HG03354 (cell line): Measurements from ENCODE around the gene ADGRB3.
"Not testable (repeated sequence)": the region's sequence is repeated elsewhere in the genome, so short reads cannot be mapped to it uniquely, and the experiment has no call there.

Source experiments
- ATAC-seq: cut with Tn5 transposase; IDR thresholded peaks from one replicate; pipeline ENCODE4 v1.9.1; 2021; ENCODE audit warnings: mild to moderate bottlenecking; ENCODE audit not compliant: unreplicated experiment, poor library complexity, severe bottlenecking

The ADGRB3 gene

DNA sequence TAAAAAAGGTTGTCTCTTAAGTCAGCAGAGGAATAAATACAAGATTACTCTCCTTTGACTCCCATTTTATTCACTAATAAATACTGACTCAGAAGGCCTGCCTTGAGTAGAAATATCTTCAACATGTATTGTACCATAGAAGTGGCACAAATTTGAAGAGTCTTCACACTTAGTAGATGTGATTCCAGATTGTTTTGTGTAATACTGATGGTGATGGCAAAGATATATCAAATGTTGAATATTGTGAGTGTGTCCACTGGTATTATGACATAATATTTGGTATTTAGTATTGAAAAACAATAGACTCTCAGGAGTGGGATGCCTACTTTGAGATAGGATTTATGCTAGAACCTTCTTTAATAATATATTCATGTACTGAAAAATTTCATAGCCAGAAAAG is 7.0 kb downstream of the ADGRB3 start:
- no peak for ATAC-seq

DNA sequence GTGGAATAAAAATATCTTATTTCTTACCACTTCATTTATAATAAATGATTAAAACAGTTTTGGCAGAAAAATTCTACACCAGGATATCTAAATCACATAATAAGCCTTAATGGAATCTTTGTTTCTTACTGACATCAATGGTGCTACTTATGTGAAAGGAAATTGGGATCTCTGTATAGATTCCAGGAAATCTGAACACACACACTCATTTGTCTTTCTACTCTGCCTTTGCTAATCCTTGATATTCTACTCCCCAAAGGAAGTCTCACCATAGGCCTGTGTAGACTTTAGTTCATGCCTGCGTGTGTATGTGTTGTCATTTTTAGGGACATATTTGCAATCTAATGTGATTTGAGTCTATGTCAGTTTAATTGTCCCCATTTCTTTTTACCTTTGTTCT is 7.9 kb downstream of the ADGRB3 start:
- no peak for ATAC-seq

DNA sequence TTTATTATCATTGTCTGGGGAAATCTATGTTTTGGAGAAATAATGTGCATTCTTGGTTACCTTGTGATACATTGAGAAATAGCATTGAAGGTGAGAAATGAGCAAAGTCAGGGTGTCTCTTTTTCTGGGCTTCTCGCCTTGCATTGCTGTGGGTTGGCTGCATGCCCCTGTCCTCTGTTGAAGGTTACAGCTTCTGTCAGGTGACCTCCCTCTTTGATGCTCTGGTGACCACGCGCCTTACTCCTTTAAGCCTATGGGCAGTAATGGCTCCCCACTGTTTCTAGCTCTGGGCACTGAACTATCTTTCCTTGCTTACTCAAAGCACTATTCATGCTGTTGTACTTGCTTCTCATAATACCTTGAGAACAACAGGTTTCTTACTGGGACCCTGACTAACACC is 14.6 kb downstream of the ADGRB3 start:
- ATAC-seq: no peak

DNA sequence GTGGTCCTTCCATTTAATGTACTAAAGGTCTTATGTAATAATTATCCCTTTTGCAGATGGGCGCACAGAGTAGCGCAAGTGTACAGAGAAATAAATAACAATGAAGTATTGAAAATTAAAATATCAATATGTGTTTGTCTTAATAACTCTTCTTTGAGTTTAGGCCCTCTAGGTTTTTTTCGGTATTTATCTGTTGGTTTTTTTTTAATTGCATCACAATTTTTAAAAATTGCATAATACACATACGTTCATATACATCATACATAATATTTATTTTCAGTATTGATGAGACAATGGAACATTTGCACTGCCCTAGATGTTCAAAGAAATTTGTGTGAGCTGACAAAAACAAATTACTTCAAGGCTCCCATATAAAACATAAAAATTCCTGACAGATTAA is 15.1 kb downstream of the ADGRB3 start:
- no peak for ATAC-seq

DNA sequence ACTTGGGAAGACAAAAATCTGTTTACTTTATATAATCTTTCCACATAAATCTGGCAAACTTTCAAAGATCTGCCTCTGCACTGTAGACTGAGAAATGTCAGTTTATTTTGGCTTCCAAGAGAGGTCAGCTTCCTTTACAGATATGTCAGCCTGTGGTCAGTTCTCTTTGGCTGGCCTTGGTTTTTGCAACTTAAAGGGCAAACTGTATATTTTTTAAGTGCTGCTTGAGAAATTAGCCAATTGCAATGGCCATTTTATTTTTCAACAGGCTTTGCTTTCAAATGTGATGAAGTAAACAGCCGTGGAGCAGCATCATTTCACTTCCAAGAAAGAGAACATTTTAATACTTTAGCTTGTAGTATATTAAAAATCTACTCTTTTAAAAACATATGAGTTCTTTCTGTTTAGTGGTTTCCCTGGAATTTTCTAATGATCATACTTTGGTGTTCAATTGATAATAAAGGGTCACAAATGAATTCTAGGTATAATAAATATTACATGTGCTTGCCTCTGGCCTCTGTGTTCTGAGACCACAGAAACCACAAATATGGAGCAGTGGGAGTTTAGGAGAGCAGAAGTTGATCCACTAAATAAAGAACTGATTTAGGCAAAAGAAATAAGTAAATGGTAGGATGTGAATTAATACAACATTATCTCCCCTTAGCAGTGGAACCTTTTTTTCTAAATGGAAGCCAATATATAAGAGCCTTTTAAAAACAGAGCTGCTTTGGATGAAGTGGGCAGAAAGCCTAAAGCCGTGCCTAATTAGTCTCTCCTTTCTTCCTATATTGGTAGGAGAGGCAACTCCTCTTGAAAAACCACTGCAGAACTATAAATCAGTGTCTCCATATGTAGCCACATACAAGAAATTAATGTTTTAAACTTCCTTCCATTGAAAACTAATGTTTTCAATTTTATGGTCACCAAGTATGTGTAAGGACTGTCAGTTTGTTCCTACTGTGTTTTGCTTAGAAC is 16.2 kb downstream of the ADGRB3 start:
- ATAC-seq: no peak

DNA sequence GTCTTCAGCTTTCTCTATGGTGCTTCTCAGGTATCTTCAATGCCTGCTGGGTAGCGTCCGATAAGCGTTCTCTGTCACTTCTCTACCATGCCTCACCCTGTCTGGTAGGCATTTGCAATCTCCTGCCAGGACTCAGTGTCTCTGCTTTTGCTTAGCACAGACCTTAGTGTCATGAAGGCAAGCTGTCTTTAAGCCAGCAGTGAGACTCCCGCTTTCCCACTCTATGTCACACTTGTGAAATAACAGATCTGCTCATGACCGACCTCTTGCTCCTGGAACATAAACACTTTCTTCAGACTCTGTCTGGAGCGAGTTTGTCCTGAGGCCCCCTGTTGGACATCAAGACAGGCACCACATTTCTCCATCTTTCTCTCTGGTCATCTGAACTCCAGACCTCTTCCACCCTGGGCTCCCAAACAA is 17.0 kb downstream of the ADGRB3 start:
- ATAC-seq: no peak

DNA sequence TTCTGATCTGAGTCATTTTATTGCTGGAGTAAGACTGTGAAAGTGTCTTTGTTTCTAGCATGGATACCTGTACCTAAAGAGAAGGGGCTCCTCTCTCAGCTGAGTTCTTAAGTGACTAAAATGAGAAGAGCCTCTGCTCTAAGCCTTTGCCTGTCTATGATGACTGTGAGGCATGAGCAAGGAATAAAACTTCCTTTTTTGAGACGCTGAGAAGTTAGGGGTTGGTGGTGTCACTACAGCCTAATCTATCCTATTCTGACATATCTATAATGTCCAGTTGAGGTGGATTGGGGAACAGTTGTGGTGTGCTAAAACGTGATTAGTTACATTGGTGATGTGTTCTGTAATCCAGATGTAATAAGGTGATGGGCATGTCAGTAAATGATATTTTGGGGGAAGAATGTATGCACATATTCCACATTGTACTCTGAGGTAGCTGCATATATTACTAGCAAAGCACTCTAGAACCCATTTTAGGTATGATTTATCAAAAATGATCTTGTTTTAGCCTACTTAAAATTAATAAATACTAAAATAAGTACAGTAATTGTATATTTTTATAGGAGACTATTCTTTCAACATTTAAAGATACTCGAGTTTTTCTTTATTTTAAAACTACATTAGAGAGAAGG is 18.1 kb downstream of the ADGRB3 start:
- no peak for ATAC-seq

DNA sequence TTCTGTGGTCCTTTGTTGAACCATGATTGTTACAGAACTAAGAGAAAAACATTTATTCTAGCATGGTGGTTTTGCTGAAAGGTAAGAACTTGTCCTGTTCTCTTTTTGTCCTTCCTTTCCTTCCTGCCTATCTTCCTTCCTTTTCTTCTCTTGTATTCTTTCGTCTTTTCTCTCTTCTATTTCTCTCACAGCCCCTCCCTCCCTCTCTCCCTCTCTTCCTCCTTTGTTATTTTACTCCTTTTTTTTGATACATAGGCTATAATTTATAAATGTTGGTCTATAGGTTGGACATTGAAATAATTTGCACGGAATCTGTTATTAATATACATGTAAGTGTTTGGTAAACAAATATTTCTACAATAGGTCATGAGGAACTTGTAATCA is 18.6 kb downstream of the ADGRB3 start:
- no peak for ATAC-seq

DNA sequence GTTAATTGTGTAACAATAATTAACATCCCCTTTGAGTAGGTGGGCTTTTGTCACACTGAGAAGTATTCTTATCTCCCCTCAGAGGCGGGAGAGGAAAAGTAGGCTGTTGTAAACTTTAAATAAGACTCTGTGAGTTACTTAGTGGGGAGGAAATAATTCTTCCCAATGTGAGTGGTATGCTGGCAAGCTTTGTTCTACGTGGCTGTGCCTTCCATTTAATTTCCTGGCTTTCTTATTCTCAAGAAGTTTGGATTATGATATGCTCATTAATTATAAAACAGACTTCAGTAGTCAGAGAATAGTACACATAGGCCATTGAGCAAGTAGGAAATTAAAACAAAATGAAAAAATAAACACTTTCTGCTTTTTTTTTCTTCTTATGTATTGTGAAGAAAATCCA is 19.1 kb downstream of the ADGRB3 start:
- no peak for ATAC-seq

DNA sequence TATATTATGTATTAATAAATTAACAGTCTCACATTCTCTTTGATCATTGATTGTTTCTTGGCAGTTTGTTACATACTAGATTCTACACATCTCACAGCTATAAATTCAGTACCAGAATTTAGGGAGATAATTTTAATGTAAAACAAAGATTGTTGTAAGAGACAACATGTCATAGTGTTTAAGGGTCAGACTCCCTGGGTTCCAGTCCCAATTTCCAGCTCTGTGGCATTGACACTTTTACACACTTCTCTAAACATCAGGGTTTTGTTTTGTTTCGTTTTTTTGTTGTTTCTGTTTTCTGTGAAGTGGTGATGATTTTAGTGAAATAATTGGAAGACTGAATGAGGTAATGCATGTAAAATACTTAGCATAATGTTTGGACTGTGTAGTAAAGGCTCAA is 19.9 kb downstream of the ADGRB3 start:
- ATAC-seq: no peak

DNA sequence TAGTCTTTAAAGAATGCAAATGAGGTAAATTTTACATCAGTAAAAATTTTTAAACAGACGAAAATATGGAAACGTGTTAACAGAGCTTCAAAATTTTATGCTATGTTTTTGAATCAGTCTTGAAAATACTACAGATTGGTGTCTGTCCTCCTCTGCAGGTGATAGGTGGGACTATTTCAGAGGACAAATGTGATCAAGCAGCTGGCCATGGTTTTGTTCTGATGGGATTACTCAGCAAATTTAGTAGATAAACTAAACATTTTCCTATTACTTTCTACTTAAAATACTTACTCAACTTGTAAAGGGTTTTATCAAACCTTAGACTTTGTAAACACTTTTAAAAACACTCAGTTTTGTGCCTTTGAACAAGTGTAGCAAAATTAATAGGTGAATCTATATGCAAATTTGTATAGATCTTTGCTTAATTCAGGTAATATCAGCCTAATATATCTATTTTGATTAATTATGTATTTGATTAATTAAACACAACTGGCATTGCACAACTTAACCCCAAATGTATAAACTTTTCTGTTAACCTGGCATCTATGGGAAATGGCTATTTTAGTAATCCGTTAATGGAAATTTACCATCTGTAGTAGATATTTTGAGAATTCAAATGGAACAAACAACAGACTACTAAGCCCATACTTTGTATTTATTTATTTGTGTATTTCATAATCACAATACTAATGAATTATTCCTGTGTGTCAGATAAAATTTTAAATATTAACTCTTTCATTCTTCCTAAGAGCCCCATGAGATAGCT is 22.5 kb downstream of the ADGRB3 start:
- no peak for ATAC-seq

DNA sequence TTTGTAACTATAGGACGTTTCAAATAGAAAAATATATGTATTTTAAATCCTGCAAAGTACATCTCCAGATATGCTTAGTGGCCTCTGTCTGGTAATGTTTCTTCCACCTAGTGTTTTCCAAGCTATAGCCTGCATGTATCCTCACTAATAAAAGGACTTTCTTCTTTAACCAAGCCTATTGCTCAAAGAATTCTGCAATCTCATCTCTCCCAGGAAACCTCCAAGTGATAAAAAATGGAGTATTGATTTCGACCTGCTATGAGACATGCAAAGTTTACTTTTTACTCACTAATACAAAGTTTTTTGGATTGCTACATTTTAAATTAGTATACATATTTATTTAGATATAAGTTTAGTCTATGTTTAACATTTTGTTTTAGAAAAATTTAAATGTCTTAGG is 23.3 kb downstream of the ADGRB3 start:
- no peak for ATAC-seq

DNA sequence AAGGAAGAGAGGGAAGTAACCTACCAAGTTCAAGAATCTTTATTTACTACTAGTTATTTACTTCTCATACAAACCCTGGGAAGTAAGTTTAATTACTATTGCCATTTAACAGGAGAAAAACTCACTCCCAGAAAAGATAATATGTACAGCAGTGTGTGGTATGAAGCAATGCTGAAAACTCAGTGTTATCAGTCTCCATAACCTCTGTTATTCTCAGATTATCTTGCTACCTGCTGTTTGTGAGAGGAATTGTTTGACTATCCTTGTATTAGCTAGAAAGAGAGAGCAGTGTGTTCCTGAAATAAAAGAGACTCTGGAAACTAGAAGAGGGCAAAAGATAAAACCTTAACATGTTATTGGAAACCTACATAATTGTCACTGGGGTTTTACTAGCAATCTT is 38.2 kb downstream of the ADGRB3 start:
- ATAC-seq: no peak

DNA sequence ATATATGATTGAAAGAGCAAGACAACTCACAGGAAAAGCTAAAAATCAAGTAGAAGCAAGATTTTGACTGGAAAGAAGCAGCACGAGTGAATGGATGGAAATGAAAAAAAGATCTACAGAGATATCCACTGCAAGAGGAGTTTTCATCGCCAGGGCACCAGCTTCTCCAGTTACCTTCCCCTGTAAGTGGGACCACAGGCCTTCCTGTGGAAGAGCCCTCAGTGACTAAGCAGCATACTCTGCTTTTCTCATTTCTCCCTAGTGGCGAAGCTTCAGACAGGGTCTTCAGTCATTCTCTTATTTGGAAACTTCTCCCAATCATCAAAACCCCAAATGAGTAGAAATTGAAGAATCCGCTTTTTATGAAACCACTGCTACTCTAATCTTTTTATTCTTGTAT is 40.5 kb downstream of the ADGRB3 start:
- no peak for ATAC-seq

DNA sequence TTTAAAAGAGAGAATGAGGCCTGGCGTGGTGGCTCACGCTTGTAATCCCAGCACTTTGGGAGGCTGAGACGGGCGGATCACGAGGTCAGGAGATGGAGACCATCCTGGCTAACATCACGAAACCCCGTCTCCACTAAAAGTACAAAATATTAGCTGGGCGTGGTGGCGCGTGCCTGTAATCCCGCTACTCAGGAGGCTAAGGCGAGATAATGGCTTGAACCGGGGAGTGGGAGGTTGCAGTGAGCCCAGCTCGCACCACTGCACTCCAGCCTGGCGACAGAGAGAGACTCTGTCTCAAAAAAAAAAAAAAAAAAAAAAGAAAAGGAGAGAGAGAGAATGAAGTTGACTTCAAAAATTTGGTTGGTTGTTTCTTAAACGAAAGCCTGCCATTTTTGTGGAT is 41.0 kb downstream of the ADGRB3 start:
- not testable (repeated sequence) for ATAC-seq

DNA sequence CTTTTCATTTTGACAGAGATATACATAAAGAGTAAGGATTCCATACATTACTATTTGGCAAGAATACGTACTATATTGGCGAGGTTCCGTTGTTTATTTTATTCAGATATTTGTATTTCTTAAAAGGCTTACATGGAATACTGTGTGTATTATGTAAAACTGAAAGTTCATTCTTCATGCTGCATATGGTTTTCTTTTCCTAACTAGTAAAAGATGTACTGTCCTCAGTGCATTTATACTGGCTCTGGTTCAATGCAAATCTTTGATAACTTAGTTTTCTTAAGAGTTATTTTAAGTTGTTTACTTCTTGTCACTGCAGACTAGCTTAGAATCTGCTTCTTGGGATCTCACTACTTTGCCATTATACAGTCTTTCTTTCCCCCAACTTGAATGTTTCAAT is 42.0 kb downstream of the ADGRB3 start:
- ATAC-seq: no peak

DNA sequence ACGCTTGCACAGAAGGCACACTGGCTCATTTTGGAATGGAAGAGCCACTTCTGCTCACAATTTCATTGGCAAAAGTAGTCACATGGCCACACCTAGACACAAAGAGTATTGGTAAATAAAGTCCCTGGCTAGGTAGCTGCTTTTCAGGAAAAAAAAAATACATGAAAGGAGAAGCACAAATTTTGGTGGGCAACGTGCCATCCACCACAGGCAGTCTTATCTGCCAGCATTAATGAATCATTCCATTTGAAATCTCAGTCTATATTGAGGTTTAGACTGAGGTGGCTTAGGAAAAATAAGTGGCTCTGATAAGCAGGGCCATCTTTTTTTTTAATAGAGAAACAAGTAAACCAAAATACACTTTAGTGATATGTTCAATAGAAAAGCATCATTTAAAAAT is 44.3 kb downstream of the ADGRB3 start:
- no peak for ATAC-seq

DNA sequence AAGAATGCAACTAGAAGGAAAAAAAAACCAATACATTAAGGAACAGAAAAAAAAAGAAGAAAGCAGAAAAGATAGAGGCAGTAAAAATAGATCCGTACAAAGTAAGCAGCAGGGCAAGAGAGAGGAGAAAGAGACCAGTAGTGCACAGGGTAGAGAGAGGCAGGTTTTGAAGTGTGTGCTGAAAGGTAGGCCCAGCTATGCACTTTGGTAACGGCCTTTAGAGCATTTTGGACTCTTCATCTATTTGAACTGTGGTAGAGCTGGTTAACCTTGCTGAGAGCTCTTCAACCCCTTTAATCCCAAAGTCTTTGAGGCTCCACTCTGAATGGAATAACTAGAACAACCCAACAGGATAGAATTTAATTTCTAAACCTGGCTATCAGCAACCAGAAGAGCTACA is 45.2 kb downstream of the ADGRB3 start:
- ATAC-seq: no peak

DNA sequence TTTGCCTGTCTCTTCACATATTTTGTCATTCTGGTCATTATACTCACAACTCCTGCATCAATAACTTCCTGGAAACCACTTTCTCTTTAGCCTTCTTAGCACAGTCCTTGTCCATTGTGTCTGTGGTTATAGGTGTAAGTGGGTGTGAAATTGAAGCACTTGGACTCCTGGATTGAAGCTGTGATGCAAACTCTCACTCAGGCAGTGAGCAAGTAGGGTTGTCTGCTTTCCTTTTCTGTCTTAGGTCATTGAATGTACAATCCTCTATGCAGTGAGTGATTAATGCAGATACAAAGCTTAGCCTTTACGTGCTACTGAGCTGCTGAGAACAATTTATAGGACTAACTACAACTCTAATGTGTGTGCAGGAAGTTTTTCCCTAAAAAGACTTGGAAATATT is 54.8 kb downstream of the ADGRB3 start:
- no peak for ATAC-seq

DNA sequence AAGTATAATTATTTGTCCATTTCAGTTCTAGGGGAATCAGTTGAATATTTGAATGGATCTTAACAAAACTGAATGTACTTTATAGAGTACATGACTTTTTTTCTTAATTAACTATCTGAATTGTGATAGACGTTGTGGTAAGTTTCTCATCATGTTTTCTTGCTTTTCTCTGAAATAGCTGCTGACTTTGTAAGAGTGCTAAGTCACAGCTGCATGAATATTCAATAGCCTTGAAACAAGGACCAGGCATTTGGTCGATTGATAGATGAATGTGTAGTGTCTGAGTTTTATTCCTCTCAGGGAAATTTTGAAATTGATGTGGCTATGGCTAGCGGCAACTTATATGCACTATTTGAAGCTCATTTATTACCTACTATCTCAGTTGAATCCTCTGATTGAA is 56.0 kb downstream of the ADGRB3 start:
- no peak for ATAC-seq

DNA sequence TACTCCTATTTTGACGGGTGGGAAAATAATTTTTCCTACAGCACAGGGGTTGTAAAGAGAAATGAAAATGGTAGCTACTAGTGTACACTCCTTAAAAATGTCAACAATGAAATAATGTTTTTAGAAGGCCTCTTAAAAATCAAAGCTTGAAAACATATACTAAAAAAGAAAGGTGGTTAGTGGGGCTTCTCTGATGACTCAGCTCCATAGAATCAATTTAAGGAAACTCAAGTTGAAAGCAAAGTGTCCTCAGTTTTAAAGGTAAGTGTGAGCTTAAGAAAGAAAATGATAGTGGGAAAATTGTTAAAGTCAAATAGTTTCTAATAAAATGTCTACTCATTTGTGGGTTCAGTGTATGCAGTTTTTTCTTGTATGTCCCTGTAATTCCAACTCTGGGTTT is 58.2 kb downstream of the ADGRB3 start:
- ATAC-seq: no peak
